Muscle of leg (tissue), 11 donors: Measurements from ENCODE around the gene KRT85. TPM values are rescaled to one million over a fixed set of nuclear protein-coding genes. Genes with fewer than 3 reads are reported as not detected.

Experiments used
- DNase-seq: peaks from one replicate; pipeline ENCODE4 v3.0.0; 2013
- H3K27ac ChIP-seq: one replicate; pipeline ENCODE4 v1.5.1; 2013; ENCODE audit warnings: mild to moderate bottlenecking, low read length, control low read depth
- H3K27me3 ChIP-seq: one replicate; pipeline ENCODE4 v1.6.1; 2013; ENCODE audit warnings: low read length; ENCODE audit not compliant: control insufficient read depth, insufficient read depth
- H3K36me3 ChIP-seq: one replicate; pipeline ENCODE4 v1.6.1; 2013; ENCODE audit warnings: low read length; ENCODE audit not compliant: control insufficient read depth, insufficient read depth
- H3K4me1 ChIP-seq: one replicate; pipeline ENCODE4 v1.6.1; 2013; ENCODE audit warnings: low read length; ENCODE audit not compliant: control insufficient read depth, insufficient read depth
- H3K4me3 ChIP-seq: one replicate; pipeline ENCODE4 v1.5.1; 2013; ENCODE audit warnings: low read length, control low read depth
- H3K9me3 ChIP-seq: replicated peaks from 2 replicates; pipeline ENCODE4 v1.6.1; 2013; ENCODE audit warnings: low read depth, low read length; ENCODE audit not compliant: control insufficient read depth
- WGBS: methylation state at CpG from one replicate; pipeline ENCODE4 v1.1.5; 2013; ENCODE audit warnings: missing lambda C conversion rate; ENCODE audit not compliant: insufficient coverage; 5-methylcytosine and 5-hydroxymethylcytosine counted together
- polyA plus RNA-seq, 8 donors: library from polyadenylated mRNA; unstranded; fragments of 120-200 nt; gene quantifications; one replicate each; pipeline versions ENCODE4 v1.2.1 to v1.2.3, GENCODE V29; 2013; ENCODE audit warnings: inconsistent platforms in 1 of 8, low replicate concordance in 1 of 8; ENCODE audit not compliant: insufficient read length in 8 of 8, insufficient read depth in 1 of 8
- total RNA-seq: library from RNA; stranded (reverse); fragments of 120-200 nt; gene quantifications from one replicate; pipeline ENCODE4 v1.2.4, GENCODE V29; 2013

The KRT85 gene
- total and polyA plus RNA-seq, 9 donors: not detected

GRCh38 chr12:52341066-52341580, 26.2 kb downstream of the KRT85 start:
- Histone ChIP-seq H3K4me1 (no peaks in the 10 kb centered on the region), H3K4me3 (no peak overlapping the region), H3K9me3 (peaks cover 12% of the 10 kb centered on the region), H3K27me3 (peaks cover 12% of the 10 kb centered on the region), H3K27ac (no peak overlapping the region), H3K36me3 (no peaks in the 10 kb centered on the region)
- no peak for DNase-seq
- WGBS: 90% methylated on average over 11 of the region's 14 CpGs

- WGBS: 71% methylated on average over 8 of the region's 10 CpGs
- Histone ChIP-seq H3K27ac (no peak overlapping the region), H3K36me3 (no peaks in the 10 kb centered on the region), H3K27me3 (peaks cover 12% of the 10 kb centered on the region), H3K4me1 (no peaks in the 10 kb centered on the region), H3K9me3 (peaks cover 12% of the 10 kb centered on the region), H3K4me3 (no peak overlapping the region)
- DNase-seq: no peak
Observed at GRCh38 chr12:52338241-52338960, 28.9 kb downstream of the KRT85 start.

GRCh38 chr12:52337054-52337453, 30.2 kb downstream of the KRT85 start:
- H3K4me1 ChIP-seq: no peaks in the 10 kb centered on the region
- no peaks in the 10 kb centered on the region for H3K36me3 ChIP-seq
- peaks cover 7% of the 10 kb centered on the region for H3K9me3 ChIP-seq
- no CpG with 5 or more reads among the region's 1 CpG for WGBS
- no peak overlapping the region for H3K27ac ChIP-seq
- no peak for DNase-seq
- H3K27me3 ChIP-seq: peaks cover 9% of the 10 kb centered on the region
- H3K4me3 ChIP-seq: no peak overlapping the region

GRCh38 chr12:52336641-52337040, 30.6 kb downstream of the KRT85 start:
- WGBS: no CpG with 5 or more reads among the region's 2 CpGs
- no peak overlapping the region for H3K4me3 ChIP-seq
- DNase-seq: no peak
- H3K4me1 ChIP-seq: no peaks in the 10 kb centered on the region
- no peak overlapping the region for H3K27ac ChIP-seq
- peaks cover 9% of the 10 kb centered on the region for H3K27me3 ChIP-seq
- no peaks in the 10 kb centered on the region for H3K36me3 ChIP-seq
- H3K9me3 ChIP-seq: peaks cover 7% of the 10 kb centered on the region

- WGBS: 95% methylated on average over 2 of the region's 4 CpGs
- no peak overlapping the region for H3K27ac ChIP-seq
- peaks cover 7% of the 10 kb centered on the region for H3K9me3 ChIP-seq
- no peak overlapping the region for H3K4me3 ChIP-seq
- H3K4me1 ChIP-seq: no peaks in the 10 kb centered on the region
- DNase-seq: peak; percentile 20
- no peaks in the 10 kb centered on the region for H3K36me3 ChIP-seq
- peaks cover 13% of the 10 kb centered on the region for H3K27me3 ChIP-seq
Observed at GRCh38 chr12:52335598-52336262, 31.6 kb downstream of the KRT85 start.

- WGBS: no CpG with 5 or more reads among the region's 3 CpGs
- Histone ChIP-seq H3K27ac (no peak overlapping the region), H3K36me3 (no peaks in the 10 kb centered on the region), H3K9me3 (peaks cover 7% of the 10 kb centered on the region), H3K4me3 (no peak overlapping the region), H3K4me1 (no peaks in the 10 kb centered on the region), H3K27me3 (peaks cover 10% of the 10 kb centered on the region)
- no peak for DNase-seq
Observed at GRCh38 chr12:52334185-52334584, 33.1 kb downstream of the KRT85 start.

GRCh38 chr12:52333321-52333720, 34.0 kb downstream of the KRT85 start:
- peaks cover 7% of the 10 kb centered on the region for H3K9me3 ChIP-seq
- DNase-seq: no peak
- H3K36me3 ChIP-seq: no peaks in the 10 kb centered on the region
- H3K27me3 ChIP-seq: peaks cover 13% of the 10 kb centered on the region
- H3K27ac ChIP-seq: no peak overlapping the region
- WGBS: 42% methylated on average over 2 of the region's 3 CpGs
- no peaks in the 10 kb centered on the region for H3K4me1 ChIP-seq
- H3K4me3 ChIP-seq: no peak overlapping the region

GRCh38 chr12:52332381-52332780, 34.9 kb downstream of the KRT85 start:
- no peaks in the 10 kb centered on the region for H3K4me1 ChIP-seq
- H3K36me3 ChIP-seq: no peaks in the 10 kb centered on the region
- H3K4me3 ChIP-seq: no peak overlapping the region
- no peak for DNase-seq
- peaks cover 13% of the 10 kb centered on the region for H3K27me3 ChIP-seq
- peaks cover 7% of the 10 kb centered on the region for H3K9me3 ChIP-seq
- 100% methylated on average over 1 of the region's 1 CpG for WGBS
- no peak overlapping the region for H3K27ac ChIP-seq

GRCh38 chr12:52331833-52332232, 35.4 kb downstream of the KRT85 start:
- no peaks in the 10 kb centered on the region for H3K4me1 ChIP-seq
- no peak for DNase-seq
- H3K9me3 ChIP-seq: peaks cover 7% of the 10 kb centered on the region
- no peak overlapping the region for H3K27ac ChIP-seq
- H3K36me3 ChIP-seq: no peaks in the 10 kb centered on the region
- no peak overlapping the region for H3K4me3 ChIP-seq
- peaks cover 13% of the 10 kb centered on the region for H3K27me3 ChIP-seq
- WGBS: 71% methylated on average over 2 of the region's 3 CpGs

GRCh38 chr12:52331039-52331438, 36.2 kb downstream of the KRT85 start:
- Histone ChIP-seq H3K27me3 (peaks cover 13% of the 10 kb centered on the region), H3K4me3 (no peak overlapping the region), H3K4me1 (no peaks in the 10 kb centered on the region), H3K9me3 (peaks cover 7% of the 10 kb centered on the region), H3K36me3 (no peaks in the 10 kb centered on the region), H3K27ac (no peak overlapping the region)
- WGBS: 50% methylated on average over 1 of the region's 1 CpG
- DNase-seq: no peak
